Pancreas (tissue), 10 donors: ENCODE data around the gene LHPP. TPM values are rescaled to one million over a fixed set of nuclear protein-coding genes. Genes with fewer than 3 reads are reported as not detected.
A peak's percentile ranks its signal among the peaks of the same experiment; 100 is the strongest.

Experiments
- ATAC-seq, 4 donors: fragments of 200-7000 bp; cut with Tn5 transposase; one replicate each; pipeline versions ENCODE4 v1.8.0 to v1.9.1; 2020; ENCODE audit warnings: mild to moderate bottlenecking in 4 of 4, moderate library complexity in 4 of 4
- DNase-seq, 6 donors: peaks; one replicate each; pipeline ENCODE4 v3.0.0-alpha.2; 2020
- FAIRE-seq: peaks from 2 replicates; lab custom pipeline; 2012; peaks lifted over from hg19 to GRCh38; lab: Jason Lieb, UNC
- H3K27ac ChIP-seq, 4 donors: fragments of 200-600 bp; sonication (generic); 1 replicate in 3 of 4; 2 replicates in 1 of 4; pipeline versions ENCODE4 v1.5.0 to v1.8.0; 2020
- H3K27me3 ChIP-seq, 4 donors: fragments of 200-600 bp; one replicate each; pipeline ENCODE4 v1.8.0; 2021
- H3K36me3 ChIP-seq, 3 donors: fragments of 200-600 bp; sonication (generic) in 1 of 3; one replicate each; pipeline versions ENCODE4 v1.5.0 to v1.8.0; 2020 to 2021
- H3K4me1 ChIP-seq, 3 donors: fragments of 200-600 bp; one replicate each; pipeline ENCODE4 v1.8.0; 2021
- H3K4me3 ChIP-seq, 4 donors: fragments of 200-600 bp; sonication (generic) in 2 of 4; one replicate each; pipeline versions ENCODE4 v1.5.0 to v1.8.0; 2020 to 2021
- H3K9me3 ChIP-seq, 4 donors: fragments of 200-600 bp; one replicate each; pipeline ENCODE4 v1.8.0; 2021
- WGBS, 2 donors: extraction: QIAGEN DNeasy Blood & Tissue Kit; methylation state at CpG; one replicate each; pipeline ENCODE4 v1.1.7; 2013; 5-methylcytosine and 5-hydroxymethylcytosine counted together
- intact Hi-C, 3 donors: fragments of 100-400 bp; cut with DNase I; formaldehyde crosslinking; loops; one replicate each; pipeline versions ENCODE4 v1.11.1 to v1.14.2; 2022
- polyA plus RNA-seq, 2 donors: library from polyadenylated mRNA; stranded (reverse); fragments of 200-250 nt; gene quantifications; one replicate each; pipeline ENCODE4 v1.2.3, GENCODE V29; 2013
- total RNA-seq, 6 donors: library from RNA; stranded (reverse); fragmentation: NEBNext Ultra II Directional in 4 of 6; extraction: Animal tissue kit (Norgen Biotek cat#: 25700) in 4 of 6; gene quantifications; one replicate each; pipeline versions ENCODE4 v1.2.1 to v1.2.4, GENCODE V29; 2021 to 2023
- TF ChIP-seq, protein P1 (sequence below), 4 donors: fragments of 200-600 bp; sonication (generic) in 3 of 4; IDR thresholded peaks; one replicate each; pipeline versions ENCODE4 v1.5.0 to v1.8.0; 2021; ENCODE audit warnings: antibody characterized with exemption in 4 of 4
- donor health status: healthy with polysubstance abuse.
- donor health status: DM: no; HTN: no; CAD: no; lungs with moderate emphysema.
- donor health status: DM: no; HTN: no; CAD: no.
- donor health status: control.
- donor health status: control.
- donor health status: Bipolar disorder and iron deficiency.
- donor health status: DM: yes; HTN: yes; CAD: no.
- donor health status: DM: no; HTN: no; CAD: no.
- donor health status: DM: no; HTN: no; CAD: no.
- donor health status: DM: yes; HTN: yes; CAD: no.

The LHPP gene
- total and polyA plus RNA-seq, 8 donors = 5.3 to 10.8 (median 7.8) TPM

- Histone ChIP-seq H3K4me3 (no peak overlapping the region), H3K27me3 (no peaks in the 10 kb centered on the region), H3K4me1 (no peaks in the 10 kb centered on the region), H3K27ac (no peak overlapping the region), H3K9me3 (no peaks in the 10 kb centered on the region), H3K36me3 (no peaks in the 10 kb centered on the region)
- ATAC-seq (no peak), FAIRE-seq (no peak), DNase-seq (peak in 1 of 6 donors; percentile 49)
- 78 to 80% methylated on average over 26 to 31 of the region's 31 CpGs for WGBS, 2 donors
- TF ChIP-seq, protein P1, sequence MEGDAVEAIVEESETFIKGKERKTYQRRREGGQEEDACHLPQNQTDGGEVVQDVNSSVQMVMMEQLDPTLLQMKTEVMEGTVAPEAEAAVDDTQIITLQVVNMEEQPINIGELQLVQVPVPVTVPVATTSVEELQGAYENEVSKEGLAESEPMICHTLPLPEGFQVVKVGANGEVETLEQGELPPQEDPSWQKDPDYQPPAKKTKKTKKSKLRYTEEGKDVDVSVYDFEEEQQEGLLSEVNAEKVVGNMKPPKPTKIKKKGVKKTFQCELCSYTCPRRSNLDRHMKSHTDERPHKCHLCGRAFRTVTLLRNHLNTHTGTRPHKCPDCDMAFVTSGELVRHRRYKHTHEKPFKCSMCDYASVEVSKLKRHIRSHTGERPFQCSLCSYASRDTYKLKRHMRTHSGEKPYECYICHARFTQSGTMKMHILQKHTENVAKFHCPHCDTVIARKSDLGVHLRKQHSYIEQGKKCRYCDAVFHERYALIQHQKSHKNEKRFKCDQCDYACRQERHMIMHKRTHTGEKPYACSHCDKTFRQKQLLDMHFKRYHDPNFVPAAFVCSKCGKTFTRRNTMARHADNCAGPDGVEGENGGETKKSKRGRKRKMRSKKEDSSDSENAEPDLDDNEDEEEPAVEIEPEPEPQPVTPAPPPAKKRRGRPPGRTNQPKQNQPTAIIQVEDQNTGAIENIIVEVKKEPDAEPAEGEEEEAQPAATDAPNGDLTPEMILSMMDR (IDR thresholded peaks at IDR 0.05) = no peak
- intact Hi-C loops = no loop called here
Observed at GRCh38 chr10:124605856-124606812, 144.5 kb downstream of the LHPP start.

DNA sequence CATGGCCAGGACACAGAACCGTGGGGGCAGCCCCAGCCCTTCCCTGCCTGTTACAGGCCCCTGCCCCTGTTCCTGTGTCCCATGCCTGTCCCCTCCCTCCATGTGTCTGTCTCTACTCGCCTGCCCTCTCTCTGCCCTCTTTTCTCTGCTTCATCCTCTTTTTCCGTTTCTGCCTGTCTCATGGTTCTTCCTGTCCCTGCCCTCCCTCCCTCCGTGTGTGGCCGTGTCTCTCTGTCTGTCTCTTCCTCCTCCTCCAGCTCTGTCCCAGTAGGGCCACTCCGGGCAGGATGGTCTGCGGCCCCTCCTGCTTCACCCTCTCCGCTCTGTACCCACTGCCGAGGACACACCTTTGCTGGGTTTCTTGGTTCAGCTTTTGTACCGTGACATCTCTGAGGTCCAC, 145.2 kb downstream of the LHPP start:
- FAIRE-seq (no peak), ATAC-seq (no peak), DNase-seq (no peak)
- H3K4me3 ChIP-seq = no peak overlapping the region
- H3K4me1 ChIP-seq = no peaks in the 10 kb centered on the region
- H3K27ac ChIP-seq = no peak overlapping the region
- no peaks in the 10 kb centered on the region for H3K36me3 ChIP-seq
- no peaks in the 10 kb centered on the region for H3K27me3 ChIP-seq
- intact Hi-C loops = no loop called here
- TF ChIP-seq, protein P1 (IDR thresholded peaks at IDR 0.05) = no peak
- no peaks in the 10 kb centered on the region for H3K9me3 ChIP-seq
- WGBS, 2 donors = 48 to 59% methylated on average over 9 to 10 of the region's 10 CpGs

DNA sequence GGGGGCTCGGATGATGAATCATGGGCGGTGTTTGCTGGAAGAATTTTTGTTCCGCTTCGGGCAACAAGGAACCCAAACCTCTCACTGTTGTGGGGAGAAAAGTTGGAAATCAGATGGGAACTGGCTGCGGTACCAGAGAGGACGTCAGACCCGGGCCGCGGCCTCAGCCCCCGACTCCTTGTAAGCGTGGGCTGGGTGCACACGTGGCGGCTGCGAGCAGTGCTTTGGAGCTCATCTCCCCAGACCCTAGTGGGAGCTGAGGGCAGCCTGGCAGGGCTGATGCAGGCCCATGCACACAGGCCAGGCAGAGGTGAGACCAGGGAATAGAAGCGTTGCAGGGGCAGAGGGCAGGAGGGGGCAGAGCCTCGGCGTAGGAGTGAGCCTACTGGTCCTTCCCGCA, 146.1 kb downstream of the LHPP start:
- DNase-seq (peak in 1 of 6 donors; percentile 41), FAIRE-seq (no peak), ATAC-seq (no peak)
- no peak overlapping the region for H3K27ac ChIP-seq
- no peaks in the 10 kb centered on the region for H3K36me3 ChIP-seq
- intact Hi-C loops = no loop called here
- TF ChIP-seq, protein P1 (IDR thresholded peaks at IDR 0.05) = no peak
- no peaks in the 10 kb centered on the region for H3K9me3 ChIP-seq
- WGBS, 2 donors = 91 to 93% methylated on average over 18 of the region's 18 CpGs
- H3K27me3 ChIP-seq = no peaks in the 10 kb centered on the region
- H3K4me3 ChIP-seq = no peak overlapping the region
- H3K4me1 ChIP-seq = no peaks in the 10 kb centered on the region

DNA sequence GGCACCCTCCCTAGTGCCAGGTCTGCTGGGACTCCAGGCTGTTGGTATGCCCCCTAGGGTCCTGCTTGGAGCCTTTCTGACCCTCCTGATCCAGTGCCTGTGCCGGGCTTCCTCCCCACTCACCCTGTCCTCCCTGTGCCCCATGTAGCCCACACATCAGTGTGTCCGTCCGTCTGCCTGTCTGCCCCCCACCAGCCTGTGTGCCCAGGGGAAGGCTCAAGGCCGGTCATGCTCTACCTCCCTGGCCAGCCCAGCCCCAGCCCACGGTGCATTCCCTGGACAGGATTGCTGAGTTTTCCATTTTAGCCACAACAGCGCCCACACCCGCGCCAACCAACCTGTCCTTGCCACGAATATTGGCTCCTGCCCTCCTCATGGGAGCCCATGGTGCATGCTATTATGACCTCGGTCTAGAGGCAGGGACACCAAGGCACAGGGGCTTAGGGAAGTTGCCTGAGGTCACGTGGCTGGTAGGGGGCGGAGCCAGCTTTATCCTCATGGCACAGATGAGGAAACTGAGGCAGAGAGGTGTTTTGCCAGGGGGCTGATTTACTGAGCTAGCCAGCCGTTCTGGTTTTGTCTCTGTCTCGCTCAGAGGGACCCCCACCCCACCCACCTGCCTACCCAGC, 146.6 kb downstream of the LHPP start:
- ATAC-seq (no peak), FAIRE-seq (no peak), DNase-seq (no peak)
- intact Hi-C loops = no loop called here
- Histone ChIP-seq H3K36me3 (no peaks in the 10 kb centered on the region), H3K9me3 (no peaks in the 10 kb centered on the region), H3K27me3 (no peaks in the 10 kb centered on the region), H3K4me1 (no peaks in the 10 kb centered on the region), H3K4me3 (no peak overlapping the region), H3K27ac (no peak overlapping the region)
- TF ChIP-seq, protein P1 (IDR thresholded peaks at IDR 0.05) = no peak
- 86 to 92% methylated on average over 14 of the region's 14 CpGs for WGBS, 2 donors
